Colonic mucosa (tissue), 4 donors: ENCODE measurements around the gene ALG10. TPM values are rescaled to one million over a fixed set of nuclear protein-coding genes. Genes with fewer than 3 reads are reported as not detected.

Source experiments
- DNase-seq: peaks from one replicate; pipeline ENCODE4 v3.0.0-alpha.2; 2020
- H3K27ac ChIP-seq: fragments of 200-600 bp; one replicate; pipeline ENCODE4 v1.8.0; 2021
- H3K27me3 ChIP-seq: fragments of 200-600 bp; one replicate; pipeline ENCODE4 v1.8.0; 2021
- H3K36me3 ChIP-seq: fragments of 200-600 bp; one replicate; pipeline ENCODE4 v1.8.0; 2021
- H3K4me1 ChIP-seq: fragments of 200-600 bp; one replicate; pipeline ENCODE4 v1.8.0; 2021; ENCODE audit warnings: mild to moderate bottlenecking
- H3K4me3 ChIP-seq: fragments of 200-600 bp; one replicate; pipeline ENCODE4 v1.8.0; 2021
- H3K9ac ChIP-seq, 2 donors: one replicate each; pipeline ENCODE4 v1.7.0; 2013; ENCODE audit warnings: control low read depth in 2 of 2, low read depth in 2 of 2, low read length in 2 of 2
- H3K9me3 ChIP-seq: fragments of 200-600 bp; one replicate; pipeline ENCODE4 v1.8.0; 2021
- CTCF ChIP-seq: fragments of 200-600 bp; IDR thresholded peaks from one replicate; pipeline ENCODE4 v1.8.0; 2022; ENCODE audit warnings: antibody characterized with exemption, mild to moderate bottlenecking
- intact Hi-C: fragments of 100-400 bp; cut with DNase I; formaldehyde crosslinking; loops from one replicate; pipeline ENCODE4 v1.14.1; 2022
- total RNA-seq, 2 donors: library from RNA; stranded (reverse); fragmentation: NEBNext Ultra II Directional in 1 of 2; extraction: Animal tissue kit (Norgen Biotek cat#: 25700) in 1 of 2; gene quantifications; one replicate each; pipeline ENCODE4 v1.2.1, GENCODE V29; 2021
- donor health status: healthy.
- donor health status: DM: no; HTN: no; CAD: no.
- donor health status: DM: no; HTN: no; CAD: no.

Gene ALG10
- total RNA-seq, 2 donors from 2014 or later, result 5.6 to 10.2 TPM

GRCh38 chr12:34054938-34055337 is 32.6 kb downstream of the ALG10 start:
- intact Hi-C loops, result no loop called here
- Histone ChIP-seq H3K27me3 (no peaks in the 10 kb centered on the region), H3K4me3 (no peak overlapping the region), H3K9ac (no peak overlapping the region), H3K36me3 (no peaks in the 10 kb centered on the region), H3K4me1 (no peaks in the 10 kb centered on the region), H3K9me3 (no peaks in the 10 kb centered on the region), H3K27ac (no peak overlapping the region)
- no peak for DNase-seq
- TF ChIP-seq CTCF, result no peak
